HL-60 (cell line): ENCODE measurements around the gene CACNA1I.

Source experiments
- GABPA ChIP-seq: IDR thresholded peaks from 2 replicates; pipeline ENCODE4 v1.6.1; 2012; ENCODE audit warnings: low read depth
- TF ChIP-seq, protein P1 (sequence below): IDR thresholded peaks from one replicate; pipeline ENCODE4 v1.5.1; 2011; ENCODE audit warnings: low read length, control low read depth, inconsistent platforms; ENCODE audit not compliant: insufficient read depth

DNA sequence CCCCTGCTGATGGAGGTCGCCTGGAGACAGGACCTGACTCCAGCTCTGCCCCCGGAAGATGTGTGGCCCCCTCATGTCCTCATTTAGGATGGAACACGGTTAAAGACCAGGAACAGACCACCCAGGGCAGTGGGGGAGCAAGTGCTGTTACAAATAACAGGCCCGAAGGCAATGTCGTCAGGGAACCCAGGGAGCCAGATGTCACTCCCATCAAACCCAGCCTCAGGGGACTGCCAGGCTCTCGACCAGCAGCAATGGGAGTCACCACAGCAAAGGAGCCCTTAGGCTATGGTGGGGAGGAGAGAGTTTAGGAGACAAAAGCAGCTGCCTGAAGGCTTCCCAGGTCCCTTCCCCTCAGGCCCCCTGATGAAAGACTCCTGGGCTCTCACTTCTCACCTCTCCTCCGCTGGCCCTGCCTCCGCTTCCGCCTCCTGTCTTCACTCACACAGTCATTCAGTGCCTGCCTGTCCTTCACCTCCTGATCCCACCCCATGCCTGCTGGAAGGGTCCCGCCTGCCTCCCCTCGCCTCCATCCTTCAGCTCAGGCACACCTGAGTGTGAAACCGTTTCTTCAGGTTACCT is 42.4 kb upstream of the CACNA1I start:
- no peak for TF ChIP-seq GABPA
- TF ChIP-seq, protein P1, sequence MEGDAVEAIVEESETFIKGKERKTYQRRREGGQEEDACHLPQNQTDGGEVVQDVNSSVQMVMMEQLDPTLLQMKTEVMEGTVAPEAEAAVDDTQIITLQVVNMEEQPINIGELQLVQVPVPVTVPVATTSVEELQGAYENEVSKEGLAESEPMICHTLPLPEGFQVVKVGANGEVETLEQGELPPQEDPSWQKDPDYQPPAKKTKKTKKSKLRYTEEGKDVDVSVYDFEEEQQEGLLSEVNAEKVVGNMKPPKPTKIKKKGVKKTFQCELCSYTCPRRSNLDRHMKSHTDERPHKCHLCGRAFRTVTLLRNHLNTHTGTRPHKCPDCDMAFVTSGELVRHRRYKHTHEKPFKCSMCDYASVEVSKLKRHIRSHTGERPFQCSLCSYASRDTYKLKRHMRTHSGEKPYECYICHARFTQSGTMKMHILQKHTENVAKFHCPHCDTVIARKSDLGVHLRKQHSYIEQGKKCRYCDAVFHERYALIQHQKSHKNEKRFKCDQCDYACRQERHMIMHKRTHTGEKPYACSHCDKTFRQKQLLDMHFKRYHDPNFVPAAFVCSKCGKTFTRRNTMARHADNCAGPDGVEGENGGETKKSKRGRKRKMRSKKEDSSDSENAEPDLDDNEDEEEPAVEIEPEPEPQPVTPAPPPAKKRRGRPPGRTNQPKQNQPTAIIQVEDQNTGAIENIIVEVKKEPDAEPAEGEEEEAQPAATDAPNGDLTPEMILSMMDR, result no peak
